Measurements from ENCODE around the gene CYP3A4. TPM values are rescaled to one million over a fixed set of nuclear protein-coding genes. Genes with fewer than 3 reads are reported as not detected.
"Not testable (repeated sequence)": the region's sequence is repeated elsewhere in the genome, so short reads cannot be mapped to it uniquely, and the experiment has no call there.

CYP3A4 gene
- total RNA-seq, 3 donors from 2014 or later (not counting 1 experiment from before 2014, with no cell fraction given), result not detected

DNA sequence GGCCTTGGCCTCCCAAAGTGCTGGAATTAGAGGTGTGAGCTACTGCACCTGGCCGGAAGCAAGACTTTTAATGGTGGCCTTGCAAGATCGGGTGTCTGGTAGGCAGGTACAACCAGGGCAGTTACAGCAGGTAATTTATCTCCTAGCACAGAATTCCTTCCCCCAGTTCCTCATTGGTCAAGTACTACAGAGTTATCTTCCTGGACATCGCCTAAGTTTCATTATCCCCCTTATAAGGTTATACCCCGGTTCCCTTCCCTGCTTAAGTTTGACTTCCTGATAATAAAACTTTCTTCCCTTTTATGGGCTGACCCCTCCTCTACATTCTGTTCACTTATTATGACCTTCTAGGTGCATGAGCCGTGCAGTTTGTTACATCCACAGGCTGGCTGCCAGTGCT lies 24.8 kb upstream of the CYP3A4 start:
- ATAC-seq (no peak), DNase-seq (no peak)
- Histone ChIP-seq H3K4me1 (ENCODE audit: control insufficient read depth, insufficient read depth, low read length) (no peaks in the 10 kb centered on the region), H3K9me3 (ENCODE audit: control insufficient read depth, insufficient read depth, low read length) (no peaks in the 10 kb centered on the region), H3K27ac (ENCODE audit: low read length) (no peak overlapping the region), H3K4me3 (ENCODE audit: low read length) (no peak overlapping the region), H3K27me3 (ENCODE audit: control insufficient read depth, insufficient read depth, low read length) (peaks cover 4% of the 10 kb centered on the region), H3K36me3 (ENCODE audit: control insufficient read depth, insufficient read depth, low read length) (no peaks in the 10 kb centered on the region)
- H3K27ac Mint-ChIP-seq, result no peak overlapping the region
- peaks cover 20 to 46% of the 10 kb centered on the region in 2 donors for H3K27me3 Mint-ChIP-seq (ENCODE audit: low read depth in 2 of 2)
- 77% methylated on average over 5 of the region's 5 CpGs for WGBS (ENCODE audit: insufficient coverage)
- H3K4me1 Mint-ChIP-seq, result no peaks in the 10 kb centered on the region
- H3K9me3 Mint-ChIP-seq, result no peaks in the 10 kb centered on the region
- intact Hi-C loops (cut with micrococcal nuclease), result no loop called here
- TF ChIP-seq, protein P1, sequence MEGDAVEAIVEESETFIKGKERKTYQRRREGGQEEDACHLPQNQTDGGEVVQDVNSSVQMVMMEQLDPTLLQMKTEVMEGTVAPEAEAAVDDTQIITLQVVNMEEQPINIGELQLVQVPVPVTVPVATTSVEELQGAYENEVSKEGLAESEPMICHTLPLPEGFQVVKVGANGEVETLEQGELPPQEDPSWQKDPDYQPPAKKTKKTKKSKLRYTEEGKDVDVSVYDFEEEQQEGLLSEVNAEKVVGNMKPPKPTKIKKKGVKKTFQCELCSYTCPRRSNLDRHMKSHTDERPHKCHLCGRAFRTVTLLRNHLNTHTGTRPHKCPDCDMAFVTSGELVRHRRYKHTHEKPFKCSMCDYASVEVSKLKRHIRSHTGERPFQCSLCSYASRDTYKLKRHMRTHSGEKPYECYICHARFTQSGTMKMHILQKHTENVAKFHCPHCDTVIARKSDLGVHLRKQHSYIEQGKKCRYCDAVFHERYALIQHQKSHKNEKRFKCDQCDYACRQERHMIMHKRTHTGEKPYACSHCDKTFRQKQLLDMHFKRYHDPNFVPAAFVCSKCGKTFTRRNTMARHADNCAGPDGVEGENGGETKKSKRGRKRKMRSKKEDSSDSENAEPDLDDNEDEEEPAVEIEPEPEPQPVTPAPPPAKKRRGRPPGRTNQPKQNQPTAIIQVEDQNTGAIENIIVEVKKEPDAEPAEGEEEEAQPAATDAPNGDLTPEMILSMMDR (IDR thresholded peaks at IDR 0.05), result no peak
- peaks cover 9% of the 10 kb centered on the region for H3K36me3 Mint-ChIP-seq
- H3K4me3 Mint-ChIP-seq, result no peak overlapping the region

DNA sequence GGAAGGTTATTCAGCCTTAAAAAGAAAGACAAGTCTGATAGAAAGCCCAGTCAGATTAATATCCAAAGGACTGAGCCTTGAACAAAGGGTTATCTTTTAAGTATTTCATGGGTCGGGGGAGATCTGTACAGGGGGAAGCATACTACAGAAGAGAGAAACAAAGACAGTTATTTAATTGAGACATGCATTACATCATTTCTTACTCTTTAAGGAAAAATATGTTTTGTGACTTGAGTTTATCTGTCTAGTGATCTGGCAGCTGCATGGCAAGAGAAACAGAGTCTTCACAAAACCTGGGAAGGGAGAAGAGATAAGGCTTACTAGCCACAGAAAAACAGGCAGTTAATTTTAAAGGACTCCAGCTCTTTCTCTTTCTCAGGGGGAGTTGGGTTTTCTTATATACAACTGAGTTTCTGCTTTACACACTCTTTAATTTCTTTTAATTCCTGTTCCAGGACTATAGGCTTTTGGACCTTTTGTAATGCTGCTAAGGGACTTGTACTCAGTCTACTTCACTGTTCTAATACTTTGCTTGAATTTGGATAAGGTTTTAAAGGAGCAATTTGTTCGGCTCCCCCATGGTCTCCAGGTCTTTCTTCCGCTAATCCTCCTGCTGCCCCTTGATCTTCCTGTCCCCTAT lies 23.0 kb upstream of the CYP3A4 start:
- Mint-ChIP-seq H3K9me3 (no peaks in the 10 kb centered on the region), H3K27me3 (ENCODE audit: low read depth in 2 of 2) (peaks cover 28 to 58% of the 10 kb centered on the region in 2 donors), H3K27ac (no peak overlapping the region), H3K4me3 (no peak overlapping the region), H3K36me3 (peaks cover 9% of the 10 kb centered on the region), H3K4me1 (no peaks in the 10 kb centered on the region)
- no peak for DNase-seq
- no peaks in the 10 kb centered on the region for H3K4me1 ChIP-seq (ENCODE audit: control insufficient read depth, insufficient read depth, low read length)
- no peaks in the 10 kb centered on the region for H3K36me3 ChIP-seq (ENCODE audit: control insufficient read depth, insufficient read depth, low read length)
- ATAC-seq, result no peak
- TF ChIP-seq, protein P1 (IDR thresholded peaks at IDR 0.05), result no peak
- H3K27ac ChIP-seq (ENCODE audit: low read length), result no peak overlapping the region
- 93% methylated on average over 2 of the region's 3 CpGs for WGBS (ENCODE audit: insufficient coverage)
- no peaks in the 10 kb centered on the region for H3K9me3 ChIP-seq (ENCODE audit: control insufficient read depth, insufficient read depth, low read length)
- intact Hi-C loops (cut with micrococcal nuclease), result no loop called here
- no peak overlapping the region for H3K4me3 ChIP-seq (ENCODE audit: low read length)
- H3K27me3 ChIP-seq (ENCODE audit: control insufficient read depth, insufficient read depth, low read length), result peaks cover 4% of the 10 kb centered on the region

DNA sequence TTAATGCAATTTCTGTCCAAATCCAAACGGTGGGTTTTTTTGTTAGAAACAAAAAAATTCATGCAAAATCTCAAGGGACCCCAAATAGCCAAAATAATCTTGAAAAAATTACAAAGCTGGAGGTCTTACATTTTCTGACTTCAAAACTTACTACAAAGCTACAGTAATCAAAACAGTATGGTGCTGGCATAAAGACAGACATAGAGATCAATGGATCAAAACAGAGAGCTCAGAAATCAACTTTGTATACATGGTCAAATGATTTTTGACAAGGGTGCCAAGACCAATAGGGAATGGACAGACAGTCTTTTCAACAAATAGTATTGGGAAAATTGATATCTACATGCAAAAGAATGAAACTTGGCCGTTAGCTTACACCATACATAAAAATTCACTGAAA lies 21.7 kb upstream of the CYP3A4 start:
- intact Hi-C loops (cut with micrococcal nuclease), result no loop called here
- ATAC-seq (no peak), DNase-seq (no peak)
- H3K4me1 Mint-ChIP-seq, result no peaks in the 10 kb centered on the region
- H3K36me3 Mint-ChIP-seq, result peaks cover 9% of the 10 kb centered on the region
- H3K27ac Mint-ChIP-seq, result no peak overlapping the region
- Histone ChIP-seq H3K27ac (ENCODE audit: low read length) (no peak overlapping the region), H3K9me3 (ENCODE audit: control insufficient read depth, insufficient read depth, low read length) (no peaks in the 10 kb centered on the region), H3K4me3 (ENCODE audit: low read length) (no peak overlapping the region), H3K4me1 (ENCODE audit: control insufficient read depth, insufficient read depth, low read length) (no peaks in the 10 kb centered on the region), H3K27me3 (ENCODE audit: control insufficient read depth, insufficient read depth, low read length) (peaks cover 4% of the 10 kb centered on the region), H3K36me3 (ENCODE audit: control insufficient read depth, insufficient read depth, low read length) (no peaks in the 10 kb centered on the region)
- no peaks in the 10 kb centered on the region for H3K9me3 Mint-ChIP-seq
- H3K27me3 Mint-ChIP-seq (ENCODE audit: low read depth in 2 of 2), result peaks cover 31 to 69% of the 10 kb centered on the region in 2 donors
- TF ChIP-seq, protein P1 (IDR thresholded peaks at IDR 0.05), result no peak
- 100% methylated on average over 1 of the region's 2 CpGs for WGBS (ENCODE audit: insufficient coverage)
- no peak overlapping the region for H3K4me3 Mint-ChIP-seq

DNA sequence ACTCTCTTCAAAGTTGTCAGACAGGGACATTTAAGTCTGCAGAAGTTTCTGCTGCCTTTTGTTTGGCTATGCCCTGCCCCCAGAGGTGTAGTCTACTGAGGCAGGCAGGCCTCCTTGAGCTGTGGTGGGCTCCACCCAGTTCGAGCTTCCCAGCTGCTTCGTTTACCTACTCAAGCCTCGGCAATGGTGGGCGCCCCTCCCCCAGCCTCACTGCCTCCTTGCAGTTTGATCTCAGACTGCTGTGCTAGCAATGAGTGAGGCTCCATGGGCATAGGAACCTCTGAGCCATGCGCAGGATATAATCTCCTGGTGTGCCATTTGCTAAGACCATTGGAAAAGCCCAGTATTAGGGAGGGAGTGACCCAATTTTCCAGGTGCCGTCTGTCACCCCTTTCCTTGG lies 19.1 kb upstream of the CYP3A4 start:
- H3K27ac Mint-ChIP-seq; H3K9me3 Mint-ChIP-seq; H3K27me3 ChIP-seq (ENCODE audit: control insufficient read depth, insufficient read depth, low read length); H3K36me3 ChIP-seq (ENCODE audit: control insufficient read depth, insufficient read depth, low read length); intact Hi-C loops (cut with micrococcal nuclease); H3K4me1 ChIP-seq (ENCODE audit: control insufficient read depth, insufficient read depth, low read length); DNase-seq; H3K4me3 Mint-ChIP-seq; H3K27ac ChIP-seq (ENCODE audit: low read length); H3K36me3 Mint-ChIP-seq; H3K4me3 ChIP-seq (ENCODE audit: low read length); ATAC-seq; H3K4me1 Mint-ChIP-seq; H3K9me3 ChIP-seq (ENCODE audit: control insufficient read depth, insufficient read depth, low read length): not testable (repeated sequence)
- 88% methylated on average over 6 of the region's 6 CpGs for WGBS (ENCODE audit: insufficient coverage)
- peaks cover 32 to 77% of the 10 kb centered on the region in 2 donors for H3K27me3 Mint-ChIP-seq (ENCODE audit: low read depth in 2 of 2)

DNA sequence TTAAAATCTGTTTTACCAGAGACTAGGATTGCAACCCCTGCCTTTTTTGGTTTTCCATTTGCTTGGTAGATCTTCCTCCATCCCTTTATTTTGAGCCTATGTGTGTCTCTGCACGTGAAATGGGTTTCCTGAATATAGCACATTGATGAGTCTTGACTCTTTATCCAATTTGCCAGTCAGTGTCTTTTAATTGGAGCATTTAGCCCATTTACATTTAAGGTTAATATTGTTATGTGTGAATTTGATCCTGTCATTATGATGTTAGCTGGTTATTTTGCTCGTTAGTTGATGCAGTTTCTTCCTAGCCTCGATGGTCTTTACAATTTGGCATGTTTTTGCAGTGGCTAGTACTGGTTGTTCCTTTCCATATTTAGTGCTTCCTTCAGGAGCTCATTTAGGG lies 17.4 kb upstream of the CYP3A4 start:
- H3K27me3 ChIP-seq (ENCODE audit: control insufficient read depth, insufficient read depth, low read length); H3K9me3 ChIP-seq (ENCODE audit: control insufficient read depth, insufficient read depth, low read length); H3K9me3 Mint-ChIP-seq; H3K27ac ChIP-seq (ENCODE audit: low read length); H3K27ac Mint-ChIP-seq; H3K4me3 ChIP-seq (ENCODE audit: low read length); DNase-seq; ATAC-seq; H3K36me3 ChIP-seq (ENCODE audit: control insufficient read depth, insufficient read depth, low read length); H3K4me1 Mint-ChIP-seq; intact Hi-C loops (cut with micrococcal nuclease); H3K4me3 Mint-ChIP-seq; H3K4me1 ChIP-seq (ENCODE audit: control insufficient read depth, insufficient read depth, low read length); H3K36me3 Mint-ChIP-seq: not testable (repeated sequence)
- H3K27me3 Mint-ChIP-seq (ENCODE audit: low read depth in 2 of 2), result peaks cover 28 to 61% of the 10 kb centered on the region in 2 donors
- WGBS (ENCODE audit: insufficient coverage), result 80% methylated on average over 1 of the region's 3 CpGs

All from natural killer cell (primary cell).